Measurements from ENCODE around the gene MOK. TPM values are rescaled to one million over a fixed set of nuclear protein-coding genes. Genes with fewer than 3 reads are reported as not detected.
A peak's percentile ranks its signal among the peaks of the same experiment; 100 is the strongest.
"Not testable (repeated sequence)": the region's sequence is repeated elsewhere in the genome, so short reads cannot be mapped to it uniquely, and the experiment has no call there.

The MOK gene, protein sequence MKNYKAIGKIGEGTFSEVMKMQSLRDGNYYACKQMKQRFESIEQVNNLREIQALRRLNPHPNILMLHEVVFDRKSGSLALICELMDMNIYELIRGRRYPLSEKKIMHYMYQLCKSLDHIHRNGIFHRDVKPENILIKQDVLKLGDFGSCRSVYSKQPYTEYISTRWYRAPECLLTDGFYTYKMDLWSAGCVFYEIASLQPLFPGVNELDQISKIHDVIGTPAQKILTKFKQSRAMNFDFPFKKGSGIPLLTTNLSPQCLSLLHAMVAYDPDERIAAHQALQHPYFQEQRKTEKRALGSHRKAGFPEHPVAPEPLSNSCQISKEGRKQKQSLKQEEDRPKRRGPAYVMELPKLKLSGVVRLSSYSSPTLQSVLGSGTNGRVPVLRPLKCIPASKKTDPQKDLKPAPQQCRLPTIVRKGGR
- 5.2 TPM for total RNA-seq

DNA sequence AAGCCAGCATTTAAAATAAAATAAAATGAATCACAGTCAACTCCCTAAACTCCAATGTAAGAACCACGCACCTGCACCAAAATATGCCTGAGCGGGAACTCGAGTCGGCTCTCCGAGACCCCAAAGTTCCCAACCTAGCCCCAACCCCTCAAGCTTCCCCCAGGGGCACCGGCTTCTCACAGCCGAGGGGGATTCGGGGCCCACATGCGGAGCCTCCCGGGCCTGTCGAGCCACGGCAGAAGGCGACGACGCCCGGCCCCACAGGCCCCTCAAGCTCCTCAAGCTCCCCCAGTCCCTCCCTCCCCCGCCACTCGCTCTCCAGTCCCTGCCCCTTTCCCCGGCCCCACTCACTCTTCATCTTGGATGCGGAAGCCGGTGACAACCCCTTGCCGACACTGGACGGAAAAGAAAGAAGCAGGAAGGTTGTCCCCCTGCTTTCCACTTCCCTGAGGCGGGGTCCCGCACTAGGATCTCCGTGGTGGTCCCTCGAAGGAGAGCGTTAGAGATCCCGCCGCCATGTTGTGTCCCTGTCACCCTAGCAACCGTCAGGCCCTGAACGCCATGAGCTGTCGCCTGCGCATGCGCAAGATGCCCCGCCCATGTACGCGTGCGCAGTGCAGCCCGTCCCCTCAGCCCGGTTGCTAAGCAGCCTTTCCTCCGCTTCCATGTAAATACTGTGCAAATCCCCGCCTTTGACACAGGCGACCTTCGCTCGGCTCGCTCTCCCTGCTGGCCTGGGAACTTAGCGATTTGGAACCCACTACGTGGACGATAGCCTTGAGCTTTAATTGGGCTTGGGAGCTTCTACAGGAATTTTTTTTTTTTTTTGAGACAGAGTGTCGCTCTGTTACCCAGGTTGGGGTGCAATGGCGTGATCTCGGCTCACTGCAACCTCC lies at the start of gene MOK:
Gene MOK (minus strand): TSS at position 554 of the 896 bp plus-strand sequence. CDS start 196 bp downstream, at position 358.
- Histone ChIP-seq H3K36me3 (ENCODE audit: control insufficient read depth in 3 of 3, insufficient read depth in 3 of 3, low read length in 3 of 3) (no peaks in the 10 kb centered on the region), H3K4me1 (ENCODE audit: control insufficient read depth in 3 of 3, insufficient read depth in 3 of 3, low read length in 3 of 3) (peaks cover 0 to 6% (median 4%) of the 10 kb centered on the region in 3 donors), H3K9me3 (ENCODE audit: control insufficient read depth in 3 of 3, low read length in 3 of 3) (no peaks in the 10 kb centered on the region), H3K27me3 (ENCODE audit: control insufficient read depth in 3 of 3, insufficient read depth in 3 of 3, low read length in 3 of 3) (no peaks in the 10 kb centered on the region), H3K9ac (ENCODE audit: low read depth in 1 of 3, low read length in 3 of 3) (peak within 1 kb of the TSS; percentile 62 to 76 (median 75)), H3K4me3 (ENCODE audit: low read length in 3 of 3) (peak within 1 kb of the TSS; percentile 95 to 98 (median 95)), H3K27ac (ENCODE audit: low read depth, low read length) (peak within 1 kb of the TSS; percentile 57)

- H3K4me3 ChIP-seq (ENCODE audit: low read length in 3 of 3), result no peak overlapping the region
- no peaks in the 10 kb centered on the region for H3K9me3 ChIP-seq (ENCODE audit: control insufficient read depth in 3 of 3, low read length in 3 of 3)
- peaks cover 46 to 66% (median 64%) of the 10 kb centered on the region in 3 donors for H3K36me3 ChIP-seq (ENCODE audit: control insufficient read depth in 3 of 3, insufficient read depth in 3 of 3, low read length in 3 of 3)
- H3K27ac ChIP-seq (ENCODE audit: low read depth, low read length), result no peak overlapping the region
- no peak overlapping the region for H3K9ac ChIP-seq (ENCODE audit: low read depth in 1 of 3, low read length in 3 of 3)
- no peaks in the 10 kb centered on the region for H3K27me3 ChIP-seq (ENCODE audit: control insufficient read depth in 3 of 3, insufficient read depth in 3 of 3, low read length in 3 of 3)
- H3K4me1 ChIP-seq (ENCODE audit: control insufficient read depth in 3 of 3, insufficient read depth in 3 of 3, low read length in 3 of 3), result peaks cover 0 to 2% (median 2%) of the 10 kb centered on the region in 3 donors
Measured at GRCh38 chr14:102353126-102353619, 48.2 kb upstream of the MOK start.

- Histone ChIP-seq H3K27ac (ENCODE audit: low read depth, low read length) (no peak overlapping the region), H3K36me3 (ENCODE audit: control insufficient read depth in 3 of 3, insufficient read depth in 3 of 3, low read length in 3 of 3) (peaks cover 46 to 71% (median 64%) of the 10 kb centered on the region in 3 donors), H3K27me3 (ENCODE audit: control insufficient read depth in 3 of 3, insufficient read depth in 3 of 3, low read length in 3 of 3) (no peaks in the 10 kb centered on the region), H3K4me3 (ENCODE audit: low read length in 3 of 3) (no peak overlapping the region), H3K9me3 (ENCODE audit: control insufficient read depth in 3 of 3, low read length in 3 of 3) (no peaks in the 10 kb centered on the region), H3K9ac (ENCODE audit: low read depth in 1 of 3, low read length in 3 of 3) (no peak overlapping the region), H3K4me1 (ENCODE audit: control insufficient read depth in 3 of 3, insufficient read depth in 3 of 3, low read length in 3 of 3) (peaks cover 0 to 2% (median 2%) of the 10 kb centered on the region in 3 donors)
Measured at GRCh38 chr14:102352213-102352612, 47.2 kb upstream of the MOK start.

DNA sequence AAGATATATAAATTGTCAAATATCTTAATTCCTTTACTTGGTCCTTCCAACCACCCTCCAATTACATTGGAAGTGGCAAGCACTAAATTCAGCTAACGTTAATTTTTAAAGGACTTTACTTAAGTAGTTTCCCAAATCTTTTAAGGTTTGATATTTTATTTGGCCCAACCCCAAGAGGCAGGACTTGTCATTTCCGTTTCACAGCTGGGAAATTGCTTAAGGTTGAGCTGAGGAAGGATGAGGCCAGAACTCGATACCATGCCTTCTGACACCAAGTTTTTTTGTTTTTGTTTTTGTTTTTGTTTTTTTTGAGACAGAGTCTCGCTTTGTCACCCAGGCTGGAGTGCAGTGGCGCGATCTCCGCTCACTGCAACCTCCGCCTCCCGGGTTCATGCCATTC lies 46.6 kb upstream of the MOK start:
- peak overlapping the region; percentile 58 for H3K27ac ChIP-seq (ENCODE audit: low read depth, low read length)
- not testable (repeated sequence) for H3K27me3 ChIP-seq (ENCODE audit: control insufficient read depth in 3 of 3, insufficient read depth in 3 of 3, low read length in 3 of 3); H3K9ac ChIP-seq (ENCODE audit: low read depth in 1 of 3, low read length in 3 of 3); H3K4me1 ChIP-seq (ENCODE audit: control insufficient read depth in 3 of 3, insufficient read depth in 3 of 3, low read length in 3 of 3); H3K4me3 ChIP-seq (ENCODE audit: low read length in 3 of 3); H3K9me3 ChIP-seq (ENCODE audit: control insufficient read depth in 3 of 3, low read length in 3 of 3)
- H3K36me3 ChIP-seq (ENCODE audit: control insufficient read depth in 3 of 3, insufficient read depth in 3 of 3, low read length in 3 of 3), result peaks cover 47 to 76% (median 69%) of the 10 kb centered on the region in 3 donors

DNA sequence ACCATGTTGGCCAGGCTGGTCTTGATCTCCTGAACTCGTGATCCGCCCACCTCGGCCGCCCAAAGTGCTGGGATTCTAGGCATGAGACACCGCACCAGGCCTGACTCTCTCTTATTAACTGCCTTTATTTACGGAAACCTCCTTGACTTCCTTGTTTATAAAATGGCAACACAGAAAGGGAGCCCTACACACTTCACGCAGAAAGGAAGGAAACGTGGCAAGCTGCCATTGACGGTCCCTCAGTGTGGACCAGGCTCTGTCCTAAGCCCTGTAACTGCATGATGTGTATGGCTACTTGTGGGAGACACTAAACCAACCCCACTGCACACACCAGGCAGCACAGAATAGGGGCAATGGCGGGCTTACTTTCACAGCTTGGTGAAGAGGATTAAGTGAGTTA lies 46.1 kb upstream of the MOK start:
- H3K27me3 ChIP-seq (ENCODE audit: control insufficient read depth in 3 of 3, insufficient read depth in 3 of 3, low read length in 3 of 3), result no peaks in the 10 kb centered on the region
- no peaks in the 10 kb centered on the region for H3K9me3 ChIP-seq (ENCODE audit: control insufficient read depth in 3 of 3, low read length in 3 of 3)
- H3K27ac ChIP-seq (ENCODE audit: low read depth, low read length), result peak overlapping the region; percentile 58
- H3K36me3 ChIP-seq (ENCODE audit: control insufficient read depth in 3 of 3, insufficient read depth in 3 of 3, low read length in 3 of 3), result peaks cover 45 to 75% (median 63%) of the 10 kb centered on the region in 3 donors
- peaks cover 0 to 2% (median 2%) of the 10 kb centered on the region in 3 donors for H3K4me1 ChIP-seq (ENCODE audit: control insufficient read depth in 3 of 3, insufficient read depth in 3 of 3, low read length in 3 of 3)
- no peak overlapping the region for H3K9ac ChIP-seq (ENCODE audit: low read depth in 1 of 3, low read length in 3 of 3)
- H3K4me3 ChIP-seq (ENCODE audit: low read length in 3 of 3), result peak overlapping the region in 1 of 3 donors; percentile 11

GRCh38 chr14:102348376-102348775 lies 43.4 kb upstream of the MOK start:
- Histone ChIP-seq H3K4me3 (ENCODE audit: low read length in 3 of 3) (no peak overlapping the region), H3K9ac (ENCODE audit: low read depth in 1 of 3, low read length in 3 of 3) (no peak overlapping the region), H3K27ac (ENCODE audit: low read depth, low read length) (no peak overlapping the region), H3K9me3 (ENCODE audit: control insufficient read depth in 3 of 3, low read length in 3 of 3) (no peaks in the 10 kb centered on the region), H3K27me3 (ENCODE audit: control insufficient read depth in 3 of 3, insufficient read depth in 3 of 3, low read length in 3 of 3) (no peaks in the 10 kb centered on the region), H3K36me3 (ENCODE audit: control insufficient read depth in 3 of 3, insufficient read depth in 3 of 3, low read length in 3 of 3) (peaks cover 49 to 71% (median 59%) of the 10 kb centered on the region in 3 donors), H3K4me1 (ENCODE audit: control insufficient read depth in 3 of 3, insufficient read depth in 3 of 3, low read length in 3 of 3) (peaks cover 0 to 2% (median 2%) of the 10 kb centered on the region in 3 donors)

DNA sequence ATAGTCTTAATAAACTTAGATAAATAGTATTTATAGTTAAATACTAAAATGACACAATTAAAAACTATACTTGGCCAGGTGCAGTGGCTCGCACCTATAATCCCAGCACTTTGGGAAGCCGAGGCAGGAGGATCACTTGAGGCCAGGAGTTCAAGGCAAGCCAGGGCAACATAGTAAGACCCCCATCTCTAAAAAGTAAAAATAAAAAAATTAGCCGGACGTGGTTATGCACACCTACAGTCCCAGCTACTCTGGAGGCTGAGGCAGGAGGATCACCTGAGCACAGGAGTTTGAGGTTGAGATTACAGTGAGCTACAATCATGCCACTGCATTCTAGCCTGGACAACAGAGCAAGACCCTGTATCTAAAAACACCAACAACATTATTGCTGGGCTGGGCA lies 41.7 kb upstream of the MOK start:
- Histone ChIP-seq H3K27me3 (ENCODE audit: control insufficient read depth in 3 of 3, insufficient read depth in 3 of 3, low read length in 3 of 3) (no peaks in the 10 kb centered on the region), H3K36me3 (ENCODE audit: control insufficient read depth in 3 of 3, insufficient read depth in 3 of 3, low read length in 3 of 3) (peaks cover 53 to 67% (median 61%) of the 10 kb centered on the region in 3 donors), H3K9me3 (ENCODE audit: control insufficient read depth in 3 of 3, low read length in 3 of 3) (no peaks in the 10 kb centered on the region), H3K9ac (ENCODE audit: low read depth in 1 of 3, low read length in 3 of 3) (no peak overlapping the region), H3K4me3 (ENCODE audit: low read length in 3 of 3) (no peak overlapping the region), H3K4me1 (ENCODE audit: control insufficient read depth in 3 of 3, insufficient read depth in 3 of 3, low read length in 3 of 3) (peaks cover 0 to 2% (median 0%) of the 10 kb centered on the region in 3 donors), H3K27ac (ENCODE audit: low read depth, low read length) (no peak overlapping the region)

DNA sequence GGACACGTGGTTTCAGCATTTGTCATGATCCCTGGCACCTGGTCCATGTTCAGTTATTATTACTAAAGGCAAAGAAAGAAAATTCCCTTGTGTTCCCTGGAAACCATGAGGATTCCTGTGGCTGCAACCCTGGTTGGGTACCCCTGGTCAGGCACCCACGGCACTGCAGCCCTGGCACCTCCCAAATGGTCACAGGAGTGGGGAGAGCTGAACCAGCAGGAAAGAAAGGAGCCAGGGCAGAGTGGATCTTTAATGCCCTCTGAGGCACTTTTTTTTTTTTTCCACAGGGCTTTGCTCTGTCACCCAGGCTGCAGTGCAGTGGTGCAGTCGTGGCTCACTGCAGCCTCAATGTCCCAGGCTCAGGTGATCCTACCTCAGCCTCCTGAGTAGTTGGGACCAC lies 40.3 kb upstream of the MOK start:
- H3K4me1 ChIP-seq (ENCODE audit: control insufficient read depth in 3 of 3, insufficient read depth in 3 of 3, low read length in 3 of 3), result no peaks in the 10 kb centered on the region
- no peak overlapping the region for H3K4me3 ChIP-seq (ENCODE audit: low read length in 3 of 3)
- H3K27me3 ChIP-seq (ENCODE audit: control insufficient read depth in 3 of 3, insufficient read depth in 3 of 3, low read length in 3 of 3), result no peaks in the 10 kb centered on the region
- no peak overlapping the region for H3K9ac ChIP-seq (ENCODE audit: low read depth in 1 of 3, low read length in 3 of 3)
- H3K27ac ChIP-seq (ENCODE audit: low read depth, low read length), result no peak overlapping the region
- H3K36me3 ChIP-seq (ENCODE audit: control insufficient read depth in 3 of 3, insufficient read depth in 3 of 3, low read length in 3 of 3), result peaks cover 51 to 72% (median 67%) of the 10 kb centered on the region in 3 donors
- no peaks in the 10 kb centered on the region for H3K9me3 ChIP-seq (ENCODE audit: control insufficient read depth in 3 of 3, low read length in 3 of 3)

DNA sequence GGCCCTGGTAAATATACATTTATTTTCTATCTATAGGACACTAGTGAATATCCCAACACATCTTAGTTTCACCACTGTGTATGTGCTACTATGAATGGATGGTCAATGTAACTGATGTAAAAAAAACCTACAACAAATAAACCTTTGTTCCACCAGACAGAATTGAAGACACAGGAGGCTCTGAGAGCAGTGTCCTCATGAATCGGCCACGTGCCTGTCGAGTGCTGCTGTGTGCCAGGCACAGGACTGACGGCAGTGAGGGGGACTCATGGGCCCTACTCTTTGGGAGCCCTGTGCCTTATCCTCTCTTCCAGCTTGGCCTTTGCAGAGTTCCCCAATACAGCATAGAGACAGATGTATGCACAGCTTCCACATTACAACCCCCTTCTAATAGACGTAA lies 39.5 kb upstream of the MOK start:
- H3K9me3 ChIP-seq (ENCODE audit: control insufficient read depth in 3 of 3, low read length in 3 of 3), result no peaks in the 10 kb centered on the region
- H3K27me3 ChIP-seq (ENCODE audit: control insufficient read depth in 3 of 3, insufficient read depth in 3 of 3, low read length in 3 of 3), result no peaks in the 10 kb centered on the region
- no peak overlapping the region for H3K27ac ChIP-seq (ENCODE audit: low read depth, low read length)
- no peak overlapping the region for H3K4me3 ChIP-seq (ENCODE audit: low read length in 3 of 3)
- peaks cover 51 to 68% (median 63%) of the 10 kb centered on the region in 3 donors for H3K36me3 ChIP-seq (ENCODE audit: control insufficient read depth in 3 of 3, insufficient read depth in 3 of 3, low read length in 3 of 3)
- no peak overlapping the region for H3K9ac ChIP-seq (ENCODE audit: low read depth in 1 of 3, low read length in 3 of 3)
- H3K4me1 ChIP-seq (ENCODE audit: control insufficient read depth in 3 of 3, insufficient read depth in 3 of 3, low read length in 3 of 3), result no peaks in the 10 kb centered on the region
